Neural progenitor cell (in vitro differentiated cells): ENCODE data around the gene PNKP. TPM values are rescaled to one million over a fixed set of nuclear protein-coding genes. Genes with fewer than 3 reads are reported as not detected.
A peak's percentile ranks its signal among the peaks of the same experiment; 100 is the strongest.

Experiments
- DNase-seq: peaks from one replicate; pipeline ENCODE4 v3.0.0-alpha.2; 2016; ENCODE audit warnings: low spot score
- H2AFZ ChIP-seq: fragments of 200-600 bp; sonication (generic); replicated peaks from 2 replicates; pipeline ENCODE4 v1.6.1; 2016; ENCODE audit warnings: antibody characterized with exemption
- H3F3A ChIP-seq: fragments of 200-600 bp; sonication (generic); 2 replicates; pipeline ENCODE4 v1.6.1; 2016; ENCODE audit warnings: antibody characterized with exemption, low read depth
- H3K27ac ChIP-seq: fragments of 200-600 bp; sonication (generic); 2 replicates; pipeline ENCODE4 v1.5.1; 2016; ENCODE audit warnings: mild to moderate bottlenecking
- H3K27me3 ChIP-seq: fragments of 200-600 bp; sonication (generic); 2 replicates; pipeline ENCODE4 v1.6.1; 2016; ENCODE audit warnings: mild to moderate bottlenecking, moderate library complexity
- H3K36me3 ChIP-seq: fragments of 200-600 bp; sonication (generic); 2 replicates; pipeline ENCODE4 v1.5.1; 2016
- H3K4me1 ChIP-seq: fragments of 200-600 bp; sonication (generic); 2 replicates; pipeline ENCODE4 v1.6.1; 2016; ENCODE audit warnings: mixed run types
- H3K4me2 ChIP-seq: fragments of 200-600 bp; sonication (generic); 2 replicates; pipeline ENCODE4 v1.6.1; 2016
- H3K4me3 ChIP-seq: fragments of 200-600 bp; sonication (generic); 2 replicates; pipeline ENCODE4 v1.5.1; 2016
- H3K79me2 ChIP-seq: fragments of 200-600 bp; sonication (generic); 2 replicates; pipeline ENCODE4 v1.6.1; 2016; ENCODE audit warnings: low read depth
- H3K9ac ChIP-seq: fragments of 200-600 bp; sonication (generic); 2 replicates; pipeline ENCODE4 v1.6.1; 2016
- H3K9me3 ChIP-seq: fragments of 200-600 bp; sonication (generic); 2 replicates; pipeline ENCODE4 v1.5.1; 2016; ENCODE audit warnings: low read depth
- H4K20me1 ChIP-seq: fragments of 200-600 bp; sonication (generic); 2 replicates; pipeline ENCODE4 v1.6.1; 2016; ENCODE audit warnings: low read depth
- H3K27ac Mint-ChIP-seq: 3 replicates; pipeline ENCODE4 v1.8.0; 2021; ENCODE audit warnings: mixed read lengths
- H3K27me3 Mint-ChIP-seq: 2 replicates; pipeline ENCODE4 v1.8.0; 2022; ENCODE audit warnings: low read depth, mild to moderate bottlenecking, inconsistent platforms, moderate library complexity, mixed read lengths; ENCODE audit not compliant: insufficient read depth
- H3K36me3 Mint-ChIP-seq: 3 replicates; pipeline ENCODE4 v1.8.0; 2021; ENCODE audit warnings: mixed read lengths
- H3K4me1 Mint-ChIP-seq: 3 replicates; pipeline ENCODE4 v1.8.0; 2021; ENCODE audit warnings: mixed read lengths
- H3K4me3 Mint-ChIP-seq: 3 replicates; pipeline ENCODE4 v1.8.0; 2021; ENCODE audit warnings: mild to moderate bottlenecking, moderate library complexity, mixed read lengths
- H3K9me3 Mint-ChIP-seq: 3 replicates; pipeline ENCODE4 v1.8.0; 2020; ENCODE audit warnings: mixed read lengths
- CTCF ChIP-seq: fragments of 200-600 bp; sonication (generic); IDR thresholded peaks from 2 replicates; pipeline ENCODE4 v1.5.1; 2017; ENCODE audit warnings: antibody characterized with exemption, mild to moderate bottlenecking
- EZH2 ChIP-seq: fragments of 200-600 bp; sonication (generic); IDR thresholded peaks from 2 replicates; pipeline ENCODE4 v1.6.1; 2017; ENCODE audit warnings: antibody characterized with exemption, mild to moderate bottlenecking, moderate library complexity
- EZH2phosphoT487 ChIP-seq: fragments of 200-600 bp; sonication (generic); IDR thresholded peaks from 2 replicates; pipeline ENCODE4 v1.6.1; 2017; ENCODE audit warnings: antibody characterized with exemption
- total RNA-seq: library from RNA; depleted of rRNA; stranded (reverse); fragments of >200 nt; gene quantifications from 2 replicates; pipeline ENCODE4 v1.2.3, GENCODE V29; 2015; ENCODE audit warnings: low replicate concordance

PNKP gene
- 41.1 and 72.4 TPM in 2 replicates for total RNA-seq

- peak within 1 kb of the TSS; percentile 98 for H2AFZ ChIP-seq
- no peaks in the 10 kb centered on the region for H3K9me3 Mint-ChIP-seq
- DNase-seq, result peak; percentile 93
- peak within 1 kb of the TSS; percentile 72 for H3K4me3 ChIP-seq
- peaks cover 15% of the 10 kb centered on the region for H3K4me1 ChIP-seq
- peaks cover 11% of the 10 kb centered on the region for H3K27me3 Mint-ChIP-seq
- H3K4me3 Mint-ChIP-seq, result no peak within 1 kb of the TSS
- H3K4me1 Mint-ChIP-seq, result peaks cover 53% of the 10 kb centered on the region
- H3K9me3 ChIP-seq, result no peaks in the 10 kb centered on the region
- no peak for TF ChIP-seq CTCF
- TF ChIP-seq EZH2, result no peak
- TF ChIP-seq EZH2phosphoT487, result no peak
- no peaks in the 10 kb centered on the region for H3K27me3 ChIP-seq
- no peaks in the 10 kb centered on the region for H3K36me3 ChIP-seq
- peaks cover 22% of the 10 kb centered on the region for H3K36me3 Mint-ChIP-seq
- peak within 1 kb of the TSS; percentile 17 for H3K9ac ChIP-seq
- peak within 1 kb of the TSS; percentile 89 for H3K4me2 ChIP-seq
- peak within 1 kb of the TSS; percentile 98 for H3K27ac Mint-ChIP-seq
- peaks cover 44% of the 10 kb centered on the region for H3K79me2 ChIP-seq
- peaks cover 75% of the 10 kb centered on the region for H3F3A ChIP-seq
- peaks cover 33% of the 10 kb centered on the region for H4K20me1 ChIP-seq
- H3K27ac ChIP-seq, result peak within 1 kb of the TSS; percentile 13
These were observed at the start of gene PNKP for GRCh38 chr19:49866933-49867782. Gene PNKP, minus strand, starts transcription at chr19:49867576. Its CDS starts 372 bp downstream, at chr19:49867204.

- no peaks in the 10 kb centered on the region for H3K27me3 ChIP-seq
- H3K4me2 ChIP-seq, result no peak overlapping the region
- peaks cover 94% of the 10 kb centered on the region for H3K79me2 ChIP-seq
- DNase-seq, result no peak
- no peak overlapping the region for H3K27ac ChIP-seq
- H2AFZ ChIP-seq, result no peak overlapping the region
- no peaks in the 10 kb centered on the region for H3K4me1 ChIP-seq
- TF ChIP-seq EZH2phosphoT487 (no peak), CTCF (no peak), EZH2 (no peak)
- H3K9me3 ChIP-seq, result no peaks in the 10 kb centered on the region
- no peaks in the 10 kb centered on the region for H3K36me3 ChIP-seq
- Mint-ChIP-seq H3K36me3 (peaks cover 43% of the 10 kb centered on the region), H3K4me3 (no peak overlapping the region), H3K27ac (no peak overlapping the region), H3K9me3 (peaks cover 3% of the 10 kb centered on the region), H3K27me3 (peaks cover 8% of the 10 kb centered on the region), H3K4me1 (peaks cover 6% of the 10 kb centered on the region)
- peaks cover 11% of the 10 kb centered on the region for H3F3A ChIP-seq
- H3K9ac ChIP-seq, result no peak overlapping the region
- H3K4me3 ChIP-seq, result no peak overlapping the region
- peaks cover 87% of the 10 kb centered on the region for H4K20me1 ChIP-seq
These were observed 47.9 kb upstream of the PNKP start for GRCh38 chr19:49915271-49915670.

GRCh38 chr19:49913720-49914119 lies 46.3 kb upstream of the PNKP start:
- peaks cover 85% of the 10 kb centered on the region for H4K20me1 ChIP-seq

More at GRCh38 chr19:49913720-49914119, 46.3 kb upstream of the PNKP start:
- no peak for DNase-seq
- H3K27me3 ChIP-seq, result no peaks in the 10 kb centered on the region
- no peak overlapping the region for H3K4me2 ChIP-seq
- Mint-ChIP-seq H3K36me3 (peaks cover 44% of the 10 kb centered on the region), H3K27me3 (peaks cover 8% of the 10 kb centered on the region), H3K27ac (no peak overlapping the region), H3K9me3 (peaks cover 3% of the 10 kb centered on the region), H3K4me1 (peaks cover 6% of the 10 kb centered on the region), H3K4me3 (no peak overlapping the region)
- TF ChIP-seq EZH2phosphoT487 (no peak), EZH2 (no peak), CTCF (no peak)
- peaks cover 11% of the 10 kb centered on the region for H3F3A ChIP-seq
- H3K9me3 ChIP-seq, result no peaks in the 10 kb centered on the region
- H2AFZ ChIP-seq, result no peak overlapping the region
- no peaks in the 10 kb centered on the region for H3K36me3 ChIP-seq
- H3K9ac ChIP-seq, result no peak overlapping the region
- no peak overlapping the region for H3K4me3 ChIP-seq
- no peaks in the 10 kb centered on the region for H3K4me1 ChIP-seq
- H3K79me2 ChIP-seq, result peaks cover 79% of the 10 kb centered on the region
- H3K27ac ChIP-seq, result no peak overlapping the region
